NCI-H1436 (cell line): ENCODE data around the gene UGT1A3.
"Not testable (repeated sequence)": the region's sequence is repeated elsewhere in the genome, so short reads cannot be mapped to it uniquely, and the experiment has no call there.

Experiments
- DNase-seq: peaks from one replicate; lab custom pipeline; 2025; lab: John Stamatoyannopoulos, UW

Gene UGT1A3

GRCh38 chr2:233728723-233729301, at the start of gene UGT1A3:
UGT1A3 (plus strand) TSS chr2:233729042; CDS start chr2:233729127, 85 bp downstream.
- DNase-seq = no peak

GRCh38 chr2:233679196-233679595, 49.6 kb upstream of the UGT1A3 start:
- DNase-seq = no peak

GRCh38 chr2:233680361-233681045, 48.3 kb upstream of the UGT1A3 start:
- DNase-seq = no peak

GRCh38 chr2:233681521-233682099, 47.2 kb upstream of the UGT1A3 start, which contains the start of gene UGT1A7:
UGT1A7 (plus strand) TSS chr2:233681901; CDS start chr2:233681938, 37 bp downstream.
- DNase-seq = no peak

GRCh38 chr2:233684640-233685039, 44.2 kb upstream of the UGT1A3 start:
- no peak for DNase-seq

- DNase-seq = no peak
Measured at GRCh38 chr2:233686928-233687327, 41.9 kb upstream of the UGT1A3 start.

- DNase-seq = no peak
Measured at GRCh38 chr2:233688341-233688740, 40.5 kb upstream of the UGT1A3 start.

- no peak for DNase-seq
Measured at GRCh38 chr2:233689031-233689430, 39.8 kb upstream of the UGT1A3 start.

- no peak for DNase-seq
Measured at GRCh38 chr2:233689501-233689900, 39.3 kb upstream of the UGT1A3 start.

GRCh38 chr2:233690444-233690843, 38.4 kb upstream of the UGT1A3 start:
- no peak for DNase-seq

- DNase-seq = no peak
Measured at GRCh38 chr2:233691443-233692433, 37.1 kb upstream of the UGT1A3 start.

GRCh38 chr2:233692648-233693047, 36.2 kb upstream of the UGT1A3 start, which contains the start of gene UGT1A6:
UGT1A6 (plus strand) TSS chr2:233692890; CDS start chr2:233693005, 115 bp downstream.
- no peak for DNase-seq

- DNase-seq = no peak
Measured at GRCh38 chr2:233693963-233694362, 34.9 kb upstream of the UGT1A3 start.

- no peak for DNase-seq
Measured at GRCh38 chr2:233698740-233699139, 30.1 kb upstream of the UGT1A3 start.

- no peak for DNase-seq
Measured at GRCh38 chr2:233699424-233700027, 29.3 kb upstream of the UGT1A3 start.

- peak; percentile 18 for DNase-seq
Measured at GRCh38 chr2:233700028-233700635, 28.7 kb upstream of the UGT1A3 start.

- not testable (repeated sequence) for DNase-seq
Measured at GRCh38 chr2:233700842-233701241, 28.0 kb upstream of the UGT1A3 start.

- DNase-seq = no peak
Measured at GRCh38 chr2:233702238-233702637, 26.6 kb upstream of the UGT1A3 start.

GRCh38 chr2:233705911-233706506, 22.8 kb upstream of the UGT1A3 start:
- no peak for DNase-seq

GRCh38 chr2:233706720-233707119, 22.1 kb upstream of the UGT1A3 start:
- no peak for DNase-seq
